HG03064 (cell line): Measurements from ENCODE around the gene RABGAP1.

Experiments
- ATAC-seq: cut with Tn5 transposase; IDR thresholded peaks from one replicate; pipeline ENCODE4 v1.9.1; 2021; ENCODE audit warnings: low read depth; ENCODE audit not compliant: unreplicated experiment

The RABGAP1 gene

DNA sequence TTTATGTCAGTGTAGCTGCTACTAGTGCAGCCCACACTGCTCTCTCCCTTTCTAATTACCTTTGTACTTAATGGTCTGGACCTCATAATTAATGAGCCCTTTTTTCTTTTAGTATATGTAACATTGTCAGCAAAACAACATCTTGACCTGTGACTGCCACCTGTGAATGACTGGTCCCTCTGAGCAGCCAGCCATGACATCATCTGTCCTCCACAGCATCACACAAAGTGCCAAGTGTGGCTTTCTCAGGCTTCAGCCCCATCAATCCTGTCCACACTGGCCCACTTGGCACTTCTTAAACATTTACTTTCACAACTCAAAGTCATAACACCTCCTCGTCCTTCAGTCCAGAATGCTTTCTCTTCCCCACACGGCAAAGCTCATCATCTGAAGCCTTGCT lies 197.3 kb downstream of the RABGAP1 start:
- no peak for ATAC-seq

DNA sequence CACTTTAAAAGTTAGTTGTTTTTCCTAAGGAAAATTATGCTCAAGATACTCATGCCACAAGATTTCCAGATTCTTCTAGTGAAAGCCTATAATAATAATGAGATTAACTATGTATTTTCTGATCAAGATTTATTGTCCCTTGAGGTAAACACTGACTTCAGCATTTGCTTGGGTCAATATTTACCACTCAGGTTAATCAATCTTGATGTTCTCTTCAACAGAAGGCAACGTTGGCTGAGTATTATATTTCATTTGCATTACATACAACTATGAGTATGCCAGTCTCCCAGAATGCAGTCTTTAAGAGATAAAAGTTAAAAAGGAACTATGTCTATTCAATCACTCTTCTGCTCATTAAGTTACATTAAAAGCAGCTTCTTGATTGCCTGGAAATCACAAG lies 208.2 kb downstream of the RABGAP1 start:
- ATAC-seq = no peak

DNA sequence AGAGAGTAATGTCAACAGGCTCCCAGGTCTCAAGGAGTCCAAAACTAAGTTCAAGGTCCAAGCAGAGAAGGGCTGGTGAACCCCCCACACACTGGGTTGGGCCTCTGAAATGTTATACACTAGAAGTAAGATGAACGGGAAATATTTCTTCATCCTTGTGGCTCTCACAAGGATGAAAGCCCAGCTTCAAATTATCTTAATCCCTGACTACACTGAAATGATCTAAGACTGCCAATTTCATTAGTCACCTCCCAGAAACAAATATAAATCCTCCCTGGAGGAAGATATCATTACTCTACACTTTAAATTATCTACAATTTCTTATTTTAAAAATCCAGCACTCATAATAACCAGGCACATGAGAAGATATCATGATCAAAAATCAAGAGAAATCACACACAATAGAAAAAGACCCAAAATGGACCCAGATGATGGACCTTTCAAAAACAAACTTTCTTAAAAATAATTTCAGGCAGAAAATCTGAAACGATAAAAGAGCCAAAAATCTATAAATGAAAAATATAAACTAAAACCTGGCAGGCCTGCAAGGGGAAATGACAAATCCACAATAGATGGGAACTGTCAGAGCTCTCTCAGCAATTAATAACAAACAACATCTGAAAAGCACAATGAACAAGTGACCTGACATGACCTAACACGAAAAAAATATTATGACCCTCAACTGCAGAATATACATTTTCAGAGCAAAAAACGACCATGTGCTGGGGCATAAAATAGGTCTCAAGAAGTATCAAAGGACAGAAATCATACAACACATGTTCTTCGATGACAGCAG lies 210.1 kb downstream of the RABGAP1 start:
- ATAC-seq = no peak
